ENCODE results near the gene KRT34.

Gene KRT34

GRCh38 chr17:41345992-41346391 lies 36.1 kb downstream of the KRT34 start:
- in situ Hi-C loops (cut with HindIII; ENCODE audit: low pct_unique_long_range_greater_than_20kb, low sequenced_read_pairs): no loop called here
- no peak for TF ChIP-seq JUND (IDR thresholded peaks at IDR 0.05; ENCODE audit: low read depth)

GRCh38 chr17:41343029-41343428 lies 39.1 kb downstream of the KRT34 start:
- in situ Hi-C loops (cut with HindIII; ENCODE audit: low pct_unique_long_range_greater_than_20kb, low sequenced_read_pairs): no loop called here
- DNase-seq (ENCODE audit: low read depth in 1 of 2, low spot score in 1 of 2): no peak
- no peak for TF ChIP-seq JUND (IDR thresholded peaks at IDR 0.05; ENCODE audit: low read depth)

More at GRCh38 chr17:41345992-41346391, 36.1 kb downstream of the KRT34 start:
- no peak for DNase-seq (ENCODE audit: low read depth in 1 of 2, low spot score in 1 of 2)

- DNase-seq (ENCODE audit: low read depth in 1 of 2, low spot score in 1 of 2): peak in 1 of 2 experiments; percentile 46
- in situ Hi-C loops (cut with HindIII; ENCODE audit: low pct_unique_long_range_greater_than_20kb, low sequenced_read_pairs): no loop called here
- TF ChIP-seq JUND (IDR thresholded peaks at IDR 0.05; ENCODE audit: low read depth): no peak
These were observed 40.9 kb downstream of the KRT34 start for GRCh38 chr17:41340934-41341861.

GRCh38 chr17:41340494-41340893 lies 41.6 kb downstream of the KRT34 start:
- peak in 1 of 2 experiments; percentile 36 for DNase-seq (ENCODE audit: low read depth in 1 of 2, low spot score in 1 of 2)
- no peak for TF ChIP-seq JUND (IDR thresholded peaks at IDR 0.05; ENCODE audit: low read depth)
- in situ Hi-C loops (cut with HindIII; ENCODE audit: low pct_unique_long_range_greater_than_20kb, low sequenced_read_pairs): no loop called here

GRCh38 chr17:41339571-41340172 lies 42.4 kb downstream of the KRT34 start:
- DNase-seq (ENCODE audit: low read depth in 1 of 2, low spot score in 1 of 2): peak in 1 of 2 experiments; percentile 69
- no peak for TF ChIP-seq JUND (IDR thresholded peaks at IDR 0.05; ENCODE audit: low read depth)
- in situ Hi-C loops (cut with HindIII; ENCODE audit: low pct_unique_long_range_greater_than_20kb, low sequenced_read_pairs): no loop called here

GRCh38 chr17:41338961-41339485 lies 43.1 kb downstream of the KRT34 start:
- in situ Hi-C loops (cut with HindIII; ENCODE audit: low pct_unique_long_range_greater_than_20kb, low sequenced_read_pairs): no loop called here
- no peak for TF ChIP-seq JUND (IDR thresholded peaks at IDR 0.05; ENCODE audit: low read depth)
- DNase-seq (ENCODE audit: low read depth in 1 of 2, low spot score in 1 of 2): peak in 1 of 2 experiments; percentile 88

GRCh38 chr17:41335747-41336146 lies 46.4 kb downstream of the KRT34 start:
- DNase-seq (ENCODE audit: low read depth in 1 of 2, low spot score in 1 of 2): no peak
- in situ Hi-C loops (cut with HindIII; ENCODE audit: low pct_unique_long_range_greater_than_20kb, low sequenced_read_pairs): no loop called here
- no peak for TF ChIP-seq JUND (IDR thresholded peaks at IDR 0.05; ENCODE audit: low read depth)

GRCh38 chr17:41334385-41335305 lies 47.5 kb downstream of the KRT34 start:
- DNase-seq (ENCODE audit: low read depth in 1 of 2, low spot score in 1 of 2): peak in 1 of 2 experiments; percentile 38
- TF ChIP-seq JUND (IDR thresholded peaks at IDR 0.05; ENCODE audit: low read depth): no peak
- in situ Hi-C loops (cut with HindIII; ENCODE audit: low pct_unique_long_range_greater_than_20kb, low sequenced_read_pairs): no loop called here

GRCh38 chr17:41333836-41334235 lies 48.3 kb downstream of the KRT34 start:
- no peak for DNase-seq (ENCODE audit: low read depth in 1 of 2, low spot score in 1 of 2)
- TF ChIP-seq JUND (IDR thresholded peaks at IDR 0.05; ENCODE audit: low read depth): no peak
- in situ Hi-C loops (cut with HindIII; ENCODE audit: low pct_unique_long_range_greater_than_20kb, low sequenced_read_pairs): no loop called here

- in situ Hi-C loops (cut with HindIII; ENCODE audit: low pct_unique_long_range_greater_than_20kb, low sequenced_read_pairs): no loop called here
These were observed 49.0 kb downstream of the KRT34 start for GRCh38 chr17:41333098-41333497.

GRCh38 chr17:41332239-41332638 lies 49.9 kb downstream of the KRT34 start:
- TF ChIP-seq JUND (IDR thresholded peaks at IDR 0.05; ENCODE audit: low read depth): no peak
- in situ Hi-C loops (cut with HindIII; ENCODE audit: low pct_unique_long_range_greater_than_20kb, low sequenced_read_pairs): no loop called here
- DNase-seq (ENCODE audit: low read depth in 1 of 2, low spot score in 1 of 2): no peak

More at GRCh38 chr17:41333098-41333497, 49.0 kb downstream of the KRT34 start:
- TF ChIP-seq JUND (IDR thresholded peaks at IDR 0.05; ENCODE audit: low read depth): no peak
- no peak for DNase-seq (ENCODE audit: low read depth in 1 of 2, low spot score in 1 of 2)

- in situ Hi-C loops (cut with HindIII; ENCODE audit: low pct_unique_long_range_greater_than_20kb, low sequenced_read_pairs): no loop called here
- TF ChIP-seq JUND (IDR thresholded peaks at IDR 0.05; ENCODE audit: low read depth): no peak
- DNase-seq (ENCODE audit: low read depth in 1 of 2, low spot score in 1 of 2): no peak
These were observed 50.5 kb downstream of the KRT34 start for GRCh38 chr17:41331606-41332005.
